ENCODE data around the gene HIRIP3.
A peak's percentile ranks its signal among the peaks of the same experiment; 100 is the strongest.
"Not testable (repeated sequence)": the region's sequence is repeated elsewhere in the genome, so short reads cannot be mapped to it uniquely, and the experiment has no call there.

Gene HIRIP3

DNA sequence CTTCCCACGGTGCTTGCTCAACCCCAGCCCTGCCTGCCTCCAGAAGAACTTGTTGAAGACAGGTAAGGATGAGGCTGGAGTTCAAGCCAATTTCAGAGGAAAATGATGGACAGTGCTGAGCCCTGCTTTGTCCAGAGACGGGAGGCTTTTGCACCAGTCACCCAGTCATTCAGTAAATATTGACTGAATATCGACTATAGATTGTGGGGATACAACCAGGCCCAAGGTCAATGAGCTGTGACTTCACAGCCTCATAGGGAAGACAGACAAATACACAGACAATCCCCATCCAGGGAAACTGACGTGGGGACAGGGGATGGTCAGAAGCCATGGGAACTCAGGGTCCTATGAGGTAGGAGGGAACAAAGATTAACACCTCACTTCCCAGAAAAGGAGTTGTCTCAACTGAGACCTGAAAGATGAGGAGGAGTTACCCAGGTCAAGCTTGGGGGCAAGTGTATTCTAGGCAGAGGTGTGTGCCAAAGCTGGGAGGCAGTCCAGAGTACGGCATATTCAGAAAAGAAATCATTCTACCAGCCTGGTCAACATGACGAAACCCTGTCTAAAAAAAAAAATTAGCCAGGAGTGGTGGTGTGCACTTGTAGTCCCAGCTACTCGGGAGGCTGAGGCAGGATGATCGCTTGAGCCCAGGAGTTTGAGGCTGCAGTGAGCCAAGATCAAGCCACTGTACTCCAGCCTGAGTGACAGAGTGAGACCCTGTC lies 21.3 kb upstream of the HIRIP3 start:
- DNase-seq (ENCODE audit: low spot score): no peak

DNA sequence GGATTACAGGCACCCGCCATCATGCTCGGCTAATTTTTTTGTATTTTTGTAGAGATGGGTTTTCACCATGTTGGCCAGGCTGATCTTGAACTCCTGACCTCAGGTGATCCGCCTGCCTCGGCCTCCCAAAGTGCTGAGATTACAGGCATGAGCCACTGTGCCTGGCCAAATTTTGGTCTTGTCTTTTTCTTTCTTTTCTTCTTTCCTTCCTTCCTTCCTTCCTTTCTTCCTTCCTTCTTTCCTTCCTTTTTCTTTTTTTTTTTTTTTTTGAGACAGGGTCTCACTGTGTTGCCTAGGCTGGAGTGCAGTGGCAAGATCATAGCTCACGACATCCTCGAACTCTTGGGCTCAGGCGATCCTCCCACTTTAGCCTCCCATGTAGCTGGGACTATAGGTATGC lies 20.0 kb upstream of the HIRIP3 start:
- DNase-seq (ENCODE audit: low spot score): not testable (repeated sequence)

GRCh38 chr16:30012598-30012997 lies 17.2 kb upstream of the HIRIP3 start:
- DNase-seq (ENCODE audit: low spot score): not testable (repeated sequence)

- DNase-seq (ENCODE audit: low spot score): no peak
Measured at GRCh38 chr16:30011714-30012504, 16.5 kb upstream of the HIRIP3 start.

DNA sequence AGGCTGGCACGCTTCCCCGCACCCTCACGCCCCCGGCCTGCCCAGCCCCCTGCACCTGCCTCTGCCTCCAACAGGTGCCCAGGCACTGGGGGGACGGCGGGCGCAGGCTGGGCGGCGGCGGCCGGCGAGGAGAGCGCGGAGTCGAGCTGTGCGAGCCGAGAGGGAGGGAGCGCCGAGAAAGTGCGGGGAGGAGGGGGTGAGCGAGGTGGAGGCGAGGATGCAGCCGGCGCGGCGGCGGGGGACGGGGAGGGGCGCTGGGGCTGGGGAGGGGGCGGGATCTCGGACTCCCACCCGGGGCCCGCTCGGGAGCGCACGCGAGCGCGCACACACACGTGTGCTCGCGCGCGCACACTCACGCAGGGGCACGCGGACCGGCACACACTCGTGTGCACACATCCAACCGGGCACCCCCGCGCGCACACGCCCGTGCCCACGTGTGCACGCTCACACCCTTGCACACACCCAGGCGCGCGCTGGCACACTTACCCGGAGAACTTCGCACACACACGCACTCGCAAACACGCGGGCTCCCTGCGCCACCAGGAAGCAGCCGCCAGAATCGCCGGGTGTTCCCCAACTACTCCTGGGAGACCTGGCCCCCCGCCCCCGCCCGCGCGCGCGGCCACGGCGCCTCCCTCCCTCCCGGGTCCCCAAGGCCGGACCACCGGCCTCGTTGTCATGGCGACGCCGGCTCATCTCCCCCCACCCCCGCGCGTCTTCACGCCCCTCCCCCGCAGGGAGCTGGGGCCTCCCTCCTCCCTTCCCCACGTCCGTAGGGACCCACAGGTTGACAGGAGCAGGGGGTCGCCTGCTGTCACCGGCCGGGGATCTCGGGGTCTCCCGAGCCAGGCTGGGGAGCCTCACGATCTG lies 15.7 kb upstream of the HIRIP3 start, which contains the start of gene DOC2A:
TSS of gene DOC2A (minus strand) at position 184 of the 870 bp plus-strand sequence. CDS start 805 bp downstream, outside the sequence.
- no peak for DNase-seq (ENCODE audit: low spot score)

GRCh38 chr16:30009990-30010843 lies 14.8 kb upstream of the HIRIP3 start:
- DNase-seq (ENCODE audit: low spot score): no peak

- DNase-seq (ENCODE audit: low spot score): no peak
Measured at GRCh38 chr16:30009085-30009862, 13.9 kb upstream of the HIRIP3 start.

GRCh38 chr16:30007378-30007895 lies 12.0 kb upstream of the HIRIP3 start:
- no peak for DNase-seq (ENCODE audit: low spot score)

GRCh38 chr16:30006659-30007377 lies 11.4 kb upstream of the HIRIP3 start:
- no peak for DNase-seq (ENCODE audit: low spot score)

- DNase-seq (ENCODE audit: low spot score): no peak
Measured at GRCh38 chr16:30006095-30006473, 10.7 kb upstream of the HIRIP3 start.

DNA sequence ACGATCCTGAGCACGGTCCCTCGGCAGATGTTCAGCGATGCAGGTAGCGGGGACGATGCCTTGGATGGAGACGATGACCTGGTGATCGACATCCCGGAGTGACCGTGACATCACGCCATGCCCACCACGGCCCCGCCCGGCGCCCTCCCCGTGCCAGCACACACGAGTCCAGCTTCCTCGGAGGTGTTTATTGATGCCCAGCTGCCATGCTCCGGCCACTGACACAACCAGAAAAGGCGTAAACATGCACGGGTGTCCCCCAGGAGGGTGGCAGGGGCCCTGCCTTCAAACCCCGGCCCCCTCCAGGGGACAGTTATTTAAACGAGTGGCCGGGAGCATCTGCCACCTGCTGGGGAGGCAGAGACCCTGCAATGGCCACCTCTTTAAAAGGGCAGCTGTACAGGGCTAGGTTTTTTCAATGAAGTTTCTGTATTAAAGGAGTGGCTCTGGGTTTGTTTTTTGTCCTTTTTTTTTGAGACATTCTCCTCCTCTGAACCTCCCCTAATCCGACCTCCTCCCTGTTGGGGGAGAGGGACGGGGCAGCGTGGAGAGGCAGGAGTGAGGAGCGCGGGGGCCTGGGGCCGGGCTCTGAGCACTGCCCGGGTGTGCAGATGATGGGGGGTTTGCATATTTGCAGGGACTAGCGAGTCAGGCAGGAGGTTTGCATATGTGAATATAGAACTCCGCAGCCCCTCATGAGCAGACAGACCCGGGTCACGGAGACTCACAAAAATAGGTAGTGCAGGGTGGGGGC lies 10.1 kb upstream of the HIRIP3 start:
- DNase-seq (ENCODE audit: low spot score): peak; percentile 11

- no peak for DNase-seq (ENCODE audit: low spot score)
Measured at GRCh38 chr16:30004811-30005242, 9.4 kb upstream of the HIRIP3 start.

DNA sequence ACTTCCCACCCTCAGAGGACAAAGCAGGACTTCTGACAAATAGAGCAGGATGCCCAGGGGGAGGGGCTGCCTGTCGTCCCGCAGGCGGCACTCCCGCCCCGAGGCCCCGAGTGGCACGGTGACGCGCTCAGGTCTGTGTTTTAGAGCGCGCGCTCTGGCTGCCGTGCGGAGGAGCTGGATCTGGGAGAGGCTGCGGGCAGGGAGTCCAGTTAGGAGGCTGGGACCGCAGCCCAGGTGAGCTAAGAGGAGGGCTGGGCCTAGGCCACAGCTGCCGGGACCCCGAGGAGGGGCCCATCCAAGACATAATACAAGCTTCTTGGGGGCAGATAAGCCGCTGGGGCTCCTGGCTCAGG lies 9.0 kb upstream of the HIRIP3 start:
- no peak for DNase-seq (ENCODE audit: low spot score)

DNA sequence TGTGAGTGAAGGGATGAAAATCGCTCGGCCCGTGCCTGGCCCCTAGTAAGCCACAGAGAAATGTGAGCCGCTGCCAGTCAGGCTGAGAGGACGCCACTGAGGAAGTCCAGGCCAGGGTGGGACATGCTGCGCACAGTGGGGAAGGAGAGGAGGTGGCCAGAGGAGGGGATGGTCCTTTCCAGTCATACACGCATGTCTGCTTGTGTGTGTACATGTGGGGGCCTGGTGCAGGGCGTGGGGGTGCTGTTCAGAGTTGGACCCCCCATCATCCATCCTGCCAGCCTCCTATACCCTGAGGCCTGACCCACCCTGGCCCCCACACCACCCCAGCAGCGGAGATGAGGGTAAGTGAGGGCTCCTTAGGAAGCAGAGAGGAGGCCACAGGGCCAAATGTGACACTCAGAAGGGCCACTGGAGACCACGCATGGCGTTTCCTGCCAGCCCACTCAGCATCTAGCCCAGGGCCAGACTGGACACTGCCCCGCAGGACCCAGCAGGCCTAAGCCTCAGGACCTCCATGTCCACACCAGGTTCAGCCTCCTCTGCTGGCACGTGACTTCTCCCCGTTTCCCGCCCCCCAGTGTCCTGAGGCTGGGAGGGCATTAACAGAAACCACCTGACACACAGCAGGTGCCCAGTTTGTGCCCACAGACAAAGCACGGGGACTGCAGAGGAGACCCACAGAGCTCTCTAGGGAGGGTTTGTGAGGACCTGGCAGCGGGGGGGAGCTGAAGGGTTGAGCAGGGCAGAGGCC lies 8.4 kb upstream of the HIRIP3 start:
- no peak for DNase-seq (ENCODE audit: low spot score)

GRCh38 chr16:30002614-30003346 lies 7.4 kb upstream of the HIRIP3 start:
- DNase-seq (ENCODE audit: low spot score): no peak

- no peak for DNase-seq (ENCODE audit: low spot score)
Measured at GRCh38 chr16:30000735-30001631, 5.6 kb upstream of the HIRIP3 start.

Data from globus pallidus (tissue), 1 donor.